HepG2 (cell line): ENCODE measurements around the gene FAF2. TPM values are rescaled to one million over a fixed set of nuclear protein-coding genes. Genes with fewer than 3 reads are reported as not detected.

ENCODE experiments used
- ARNT2 ChIP-seq: sonication (generic); formaldehyde crosslinking; IDR thresholded peaks from 2 replicates; pipeline ENCODE4 v1.8.0; 2022; ENCODE audit warnings: mild to moderate bottlenecking, low read depth, missing genetic modification reagents, moderate library complexity
- ATF1 ChIP-seq: IDR thresholded peaks from 2 replicates; pipeline ENCODE4 v1.6.1; 2016; ENCODE audit warnings: mild to moderate bottlenecking, control low read depth
- ATF4 ChIP-seq, 2 experiments: fragments of 450-650 bp in 1 of 2; sonication (generic) in 1 of 2; formaldehyde crosslinking; IDR thresholded peaks; 2 replicates each; pipeline versions ENCODE4 v1.5.0 to v1.8.0; 2020 to 2022; ENCODE audit warnings: mild to moderate bottlenecking in 1 of 2, missing genetic modification reagents in 1 of 2
- ATF5 ChIP-seq: sonication (generic); formaldehyde crosslinking; IDR thresholded peaks from 2 replicates; pipeline ENCODE4 v1.4.0; 2020; ENCODE audit warnings: mild to moderate bottlenecking, low read depth, missing genetic modification reagents
- CSRNP2 ChIP-seq: sonication (generic); formaldehyde crosslinking; conservative IDR thresholded peaks from 2 replicates; pipeline ENCODE4 v1.8.0; 2022; ENCODE audit warnings: low read depth, missing genetic modification reagents
- FOXJ3 ChIP-seq: sonication (generic); formaldehyde crosslinking; IDR thresholded peaks from 2 replicates; pipeline ENCODE4 v1.4.0; 2020; ENCODE audit warnings: missing genetic modification reagents, mild to moderate bottlenecking, borderline replicate concordance
- GMEB1 ChIP-seq: sonication (generic); formaldehyde crosslinking; IDR thresholded peaks from 2 replicates; pipeline ENCODE4 v1.5.1; 2020; ENCODE audit warnings: missing genetic modification reagents, mild to moderate bottlenecking, borderline replicate concordance
- HOXA7 ChIP-seq: sonication (generic); formaldehyde crosslinking; IDR thresholded peaks from 2 replicates; pipeline ENCODE4 v1.8.1; 2022; ENCODE audit warnings: mild to moderate bottlenecking, missing genetic modification reagents, moderate library complexity
- MZF1 ChIP-seq: sonication (generic); formaldehyde crosslinking; IDR thresholded peaks from 2 replicates; pipeline ENCODE4 v1.8.1; 2023; ENCODE audit warnings: mild to moderate bottlenecking, missing genetic modification reagents, borderline replicate concordance
- NCOA1 ChIP-seq: sonication (generic); formaldehyde crosslinking; IDR thresholded peaks from 2 replicates; pipeline ENCODE4 v1.9.0; 2021; ENCODE audit warnings: missing genetic modification reagents
- PATZ1 ChIP-seq: sonication (generic); formaldehyde crosslinking; IDR thresholded peaks from 2 replicates; pipeline ENCODE4 v1.4.0; 2020; ENCODE audit warnings: missing genetic modification reagents
- SALL1 ChIP-seq: sonication (generic); formaldehyde crosslinking; IDR thresholded peaks from 2 replicates; pipeline ENCODE4 v1.8.0; 2022; ENCODE audit warnings: mild to moderate bottlenecking, missing genetic modification reagents
- SP5 ChIP-seq: IDR thresholded peaks from 2 replicates; pipeline ENCODE4 v1.6.1; 2016; ENCODE audit warnings: low read depth, borderline replicate concordance
- TARDBP ChIP-seq: sonication (generic); formaldehyde crosslinking; IDR thresholded peaks from 2 replicates; pipeline ENCODE4 v1.8.0; 2022; ENCODE audit warnings: mild to moderate bottlenecking, missing genetic modification reagents
- TRIM22 ChIP-seq: fragments of 450-650 bp; IDR thresholded peaks from 2 replicates; pipeline ENCODE4 v1.6.1; 2017
- TSC22D2 ChIP-seq: sonication (generic); formaldehyde crosslinking; IDR thresholded peaks from 2 replicates; pipeline ENCODE4 v1.5.1; 2020; ENCODE audit warnings: missing genetic modification reagents, mild to moderate bottlenecking, borderline replicate concordance
- ZFP1 ChIP-seq: IDR thresholded peaks from 2 replicates; pipeline ENCODE4 v1.6.1; 2016
- ZNF121 ChIP-seq: sonication (generic); formaldehyde crosslinking; IDR thresholded peaks from 2 replicates; pipeline ENCODE4 v1.5.0; 2020; ENCODE audit warnings: mild to moderate bottlenecking, missing genetic modification reagents
- ZNF282 ChIP-seq: fragments of 450-650 bp; IDR thresholded peaks from 2 replicates; pipeline ENCODE4 v1.6.1; 2018; ENCODE audit not compliant: partially characterized antibody
- ZNF563 ChIP-seq: sonication (generic); formaldehyde crosslinking; IDR thresholded peaks from 2 replicates; pipeline ENCODE4 v1.8.0; 2022; ENCODE audit warnings: mild to moderate bottlenecking, moderate library complexity, missing genetic modification reagents
- ZNF577 ChIP-seq: sonication (generic); formaldehyde crosslinking; IDR thresholded peaks from 2 replicates; pipeline ENCODE4 v1.4.0; 2020; ENCODE audit warnings: mild to moderate bottlenecking, low read depth, missing genetic modification reagents, borderline replicate concordance
- ZNF775 ChIP-seq: sonication (generic); formaldehyde crosslinking; IDR thresholded peaks from 2 replicates; pipeline ENCODE4 v1.4.0; 2020; ENCODE audit warnings: missing genetic modification reagents, mild to moderate bottlenecking, moderate library complexity, borderline replicate concordance
- ZNF816 ChIP-seq: sonication (generic); formaldehyde crosslinking; IDR thresholded peaks from 2 replicates; pipeline ENCODE4 v1.8.0; 2022; ENCODE audit warnings: missing genetic modification reagents, mild to moderate bottlenecking, borderline replicate concordance
- polyA plus RNA-seq, 8 experiments: library from polyadenylated mRNA; depleted of rRNA in 3 of 8; stranded (reverse) in 7 of 8; unstranded in 1 of 8; fragments of >200 nt; fragmentation: Illumina TruSeq in 4 of 8; extraction: Trizol in 4 of 8; gene quantifications; 2 replicates each; pipeline versions ENCODE4 v1.2.1 to v1.2.3, GENCODE V29; 2011 to 2016; ENCODE audit warnings: low read depth in 4 of 8, missing spikeins in 1 of 8, mixed read lengths in 1 of 8; ENCODE audit not compliant: insufficient read depth in 1 of 8
- total RNA-seq, 5 experiments: library from RNA; depleted of rRNA; stranded (reverse); fragments of >200 nt; fragmentation: Illumina TruSeq; extraction: Trizol; gene quantifications; 2 replicates each; pipeline ENCODE4 v1.2.3, GENCODE V29; 2016; ENCODE audit warnings: low read depth in 1 of 5

The FAF2 gene
- total and polyA plus RNA-seq, 2 of the 13 experiments (the other 11 are each of a cell fraction or from before 2014, with no cell fraction given): 27.8 to 34.3 TPM

GRCh38 chr5:176542135-176542595, 94.0 kb downstream of the FAF2 start (continued):
- TF ChIP-seq PATZ1 (CRISPR knock-in tag) (no peak), ARNT2 (CRISPR knock-in tag) (no peak), GMEB1 (CRISPR knock-in tag) (0 out of 2 replicates have a peak, but pooled peaks have one; percentile 6), ZNF775 (CRISPR knock-in tag) (no peak), HOXA7 (no peak), MZF1 (no peak), ATF4 (CRISPR knock-in tag; IDR thresholded peaks at IDR 0.05) (no peak), TARDBP (CRISPR knock-in tag) (no peak), ZFP1 (CRISPR knock-in tag) (no peak), ZNF577 (CRISPR knock-in tag) (no peak), ZNF816 (CRISPR knock-in tag) (0 out of 2 replicates have a peak, but pooled peaks have one; percentile 25), ZNF282 (no peak), SALL1 (CRISPR knock-in tag) (no peak; the same call in 1 of the 2 replicates), TRIM22 (no peak), ZNF563 (CRISPR knock-in tag) (no peak), ATF5 (no peak), NCOA1 (CRISPR knock-in tag) (no peak), SP5 (CRISPR knock-in tag) (no peak), ZNF121 (CRISPR knock-in tag) (no peak), FOXJ3 (CRISPR knock-in tag) (no peak), ATF1 (CRISPR knock-in tag) (no peak), TSC22D2 (no peak), CSRNP2 (CRISPR knock-in tag) (no peak)
